MM.1S (cell line): ENCODE results near the gene C4A.

Source experiments
- DNase-seq: peaks from one replicate; pipeline ENCODE4 v3.0.0-alpha.2; 2015
- H2AFZ ChIP-seq: fragments of 300-600 bp; sonication (generic); 2 replicates; pipeline ENCODE4 v1.6.0; 2016; ENCODE audit warnings: antibody characterized with exemption, low read length
- H3F3A ChIP-seq: fragments of 300-600 bp; sonication (generic); 2 replicates; pipeline ENCODE4 v1.6.1; 2016; ENCODE audit warnings: mild to moderate bottlenecking, antibody characterized with exemption, low read length, moderate library complexity, mixed read lengths; ENCODE audit not compliant: insufficient read depth
- H3K27ac ChIP-seq: fragments of 300-600 bp; sonication (generic); 2 replicates; pipeline ENCODE4 v1.5.1; 2016; ENCODE audit warnings: mild to moderate bottlenecking, low read length
- H3K27me3 ChIP-seq: fragments of 300-600 bp; sonication (generic); replicated peaks from 2 replicates; pipeline ENCODE4 v1.6.0; 2016; ENCODE audit warnings: low read length; ENCODE audit not compliant: insufficient read depth
- H3K36me3 ChIP-seq: fragments of 300-600 bp; sonication (generic); replicated peaks from 2 replicates; pipeline ENCODE4 v1.6.1; 2016; ENCODE audit warnings: mild to moderate bottlenecking, low read length, mixed read lengths; ENCODE audit not compliant: insufficient read depth
- H3K4me1 ChIP-seq: fragments of 300-600 bp; sonication (generic); 2 replicates; pipeline ENCODE4 v1.6.1; 2016; ENCODE audit warnings: low read length, mixed read lengths
- H3K4me2 ChIP-seq: fragments of 300-600 bp; sonication (generic); 2 replicates; pipeline ENCODE4 v1.6.0; 2016; ENCODE audit warnings: low read depth, low read length
- H3K4me3 ChIP-seq: fragments of 300-600 bp; sonication (generic); 2 replicates; pipeline ENCODE4 v1.5.1; 2016; ENCODE audit warnings: low read length, mixed read lengths
- H3K79me2 ChIP-seq: fragments of 300-600 bp; sonication (generic); 2 replicates; pipeline ENCODE4 v1.6.1; 2016; ENCODE audit warnings: mixed run types, low read length, mixed read lengths
- H3K9ac ChIP-seq: fragments of 300-600 bp; sonication (generic); 2 replicates; pipeline ENCODE4 v1.6.1; 2016; ENCODE audit warnings: low read length, mixed read lengths
- H3K9me2 ChIP-seq: fragments of 300-600 bp; sonication (generic); replicated peaks from 2 replicates; pipeline ENCODE4 v1.6.1; 2016; ENCODE audit warnings: mild to moderate bottlenecking, low read length, mixed read lengths; ENCODE audit not compliant: insufficient read depth
- H3K9me3 ChIP-seq: fragments of 300-600 bp; sonication (generic); replicated peaks from 2 replicates; pipeline ENCODE4 v1.6.1; 2016; ENCODE audit warnings: mild to moderate bottlenecking, low read length, mixed read lengths; ENCODE audit not compliant: insufficient read depth
- H4K20me1 ChIP-seq: fragments of 300-600 bp; sonication (generic); 2 replicates; pipeline ENCODE4 v1.6.1; 2016; ENCODE audit warnings: mild to moderate bottlenecking, low read length, moderate library complexity, mixed read lengths; ENCODE audit not compliant: insufficient read depth
- CTCF ChIP-seq: fragments of 300-600 bp; sonication (generic); IDR thresholded peaks from 2 replicates; pipeline ENCODE4 v1.5.1; 2016; ENCODE audit warnings: antibody characterized with exemption, low read length, mixed read lengths
- EZH2 ChIP-seq: fragments of 300-600 bp; sonication (generic); optimal IDR thresholded peaks from 2 replicates; pipeline ENCODE3; 2017; ENCODE audit warnings: low read depth, mild to moderate bottlenecking, antibody characterized with exemption, low read length, mixed read lengths
- EZH2phosphoT487 ChIP-seq: fragments of 300-600 bp; sonication (generic); IDR thresholded peaks from 2 replicates; pipeline ENCODE4 v1.6.1; 2018; ENCODE audit warnings: antibody characterized with exemption, low read length

Gene C4A

GRCh38 chr6:31945507-31946369 lies 36.1 kb upstream of the C4A start, which contains the start of gene CFB:
Gene CFB, plus strand, starts transcription at chr6:31946095. Its CDS starts 127 bp downstream, at chr6:31946222.
- no peaks in the 10 kb centered on the region for H3K9me2 ChIP-seq
- no peaks in the 10 kb centered on the region for H3K79me2 ChIP-seq
- DNase-seq, result no peak
- no peak within 1 kb of the TSS for H2AFZ ChIP-seq
- H3K9me3 ChIP-seq, result no peaks in the 10 kb centered on the region
- peaks cover 4% of the 10 kb centered on the region; the same call in 1 of the 2 replicates for H3K4me1 ChIP-seq
- no peak within 1 kb of the TSS for H3K4me2 ChIP-seq
- no peak within 1 kb of the TSS for H3K4me3 ChIP-seq
- no peaks in the 10 kb centered on the region for H3K36me3 ChIP-seq
- H3K27ac ChIP-seq, result no peak within 1 kb of the TSS
- H4K20me1 ChIP-seq, result no peaks in the 10 kb centered on the region
- no peaks in the 10 kb centered on the region for H3F3A ChIP-seq
- H3K9ac ChIP-seq, result no peak within 1 kb of the TSS
- TF ChIP-seq EZH2 (no peak), CTCF (no peak), EZH2phosphoT487 (no peak)
- peaks cover 35% of the 10 kb centered on the region for H3K27me3 ChIP-seq

- Histone ChIP-seq H3F3A (no peaks in the 10 kb centered on the region), H3K9ac (no peak overlapping the region), H2AFZ (no peak overlapping the region), H3K79me2 (no peaks in the 10 kb centered on the region), H3K9me3 (no peaks in the 10 kb centered on the region), H3K27ac (no peak overlapping the region), H3K36me3 (no peaks in the 10 kb centered on the region), H3K4me3 (no peak overlapping the region), H3K4me1 (peaks cover 4% of the 10 kb centered on the region; the same call in 1 of the 2 replicates), H3K4me2 (no peak overlapping the region), H4K20me1 (no peaks in the 10 kb centered on the region), H3K9me2 (no peaks in the 10 kb centered on the region), H3K27me3 (peaks cover 35% of the 10 kb centered on the region)
- DNase-seq, result no peak
- TF ChIP-seq EZH2phosphoT487 (no peak), EZH2 (no peak), CTCF (no peak)
Observed at GRCh38 chr6:31946370-31946885, 35.4 kb upstream of the C4A start.

- H3K79me2 ChIP-seq, result no peaks in the 10 kb centered on the region
- no peak for DNase-seq
- TF ChIP-seq EZH2 (no peak), CTCF (no peak), EZH2phosphoT487 (no peak)
- no peaks in the 10 kb centered on the region for H3F3A ChIP-seq
- peaks cover 3% of the 10 kb centered on the region; the same call in 1 of the 2 replicates for H3K4me1 ChIP-seq
- H3K9ac ChIP-seq, result no peak overlapping the region
- H3K4me3 ChIP-seq, result no peak overlapping the region
- no peak overlapping the region for H3K4me2 ChIP-seq
- peaks cover 35% of the 10 kb centered on the region for H3K27me3 ChIP-seq
- H3K9me3 ChIP-seq, result no peaks in the 10 kb centered on the region
- no peaks in the 10 kb centered on the region for H4K20me1 ChIP-seq
- H3K9me2 ChIP-seq, result no peaks in the 10 kb centered on the region
- no peak overlapping the region for H3K27ac ChIP-seq
- no peak overlapping the region for H2AFZ ChIP-seq
- no peaks in the 10 kb centered on the region for H3K36me3 ChIP-seq
Observed at GRCh38 chr6:31947070-31947675, 34.7 kb upstream of the C4A start.
